GM20431 (cell line): ENCODE results near the gene RASSF3.

Experiments used
- in situ Hi-C: fragments of 300-500 bp; cut with MseI, MboI; formaldehyde crosslinking; loops from one replicate; pipeline ENCODE4 v1.15.0; 2020; ENCODE audit warnings: low sequenced_read_pairs; ENCODE audit not compliant: unreplicated experiment

RASSF3 gene

DNA sequence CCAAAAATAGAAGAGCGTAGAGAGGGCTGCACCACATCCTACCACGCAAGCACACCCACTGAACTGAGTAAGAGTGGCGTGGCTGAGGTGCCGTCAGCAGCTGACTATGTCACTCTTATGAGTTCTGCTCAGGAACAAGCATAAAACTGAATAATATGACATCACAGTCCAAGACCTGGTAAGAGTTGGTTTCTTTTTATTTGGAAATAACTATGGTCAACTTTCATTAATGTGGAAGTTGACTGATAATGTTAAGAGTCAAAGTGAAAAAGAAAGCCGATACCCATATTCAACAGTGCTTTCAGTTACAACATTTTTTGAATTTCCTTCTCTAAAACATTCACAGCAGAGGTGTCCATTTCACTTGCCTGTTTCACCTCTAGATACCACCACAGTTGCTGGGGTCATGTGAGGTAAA is 104.3 kb downstream of the RASSF3 start:
- in situ Hi-C loops = no loop called here

DNA sequence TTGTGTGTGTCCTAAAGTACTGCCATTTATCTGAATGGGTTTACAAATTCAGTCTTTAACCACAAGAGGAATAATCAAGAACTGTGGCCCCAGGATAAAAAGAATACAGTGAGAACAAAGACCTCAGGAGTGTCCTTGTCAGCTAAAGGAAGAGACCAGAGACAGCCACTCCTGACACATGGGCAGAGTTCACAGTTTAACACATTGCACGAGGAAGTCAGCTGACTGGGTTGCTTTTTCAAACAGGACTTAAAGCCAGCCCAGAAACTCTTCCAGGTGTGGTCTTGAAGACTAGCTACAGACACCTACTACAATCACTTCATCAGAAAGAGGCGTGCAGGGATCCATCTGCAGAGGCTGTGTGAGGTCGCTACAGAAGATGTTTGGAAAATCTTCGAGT is 106.1 kb downstream of the RASSF3 start:
- in situ Hi-C loops = no loop called here

DNA sequence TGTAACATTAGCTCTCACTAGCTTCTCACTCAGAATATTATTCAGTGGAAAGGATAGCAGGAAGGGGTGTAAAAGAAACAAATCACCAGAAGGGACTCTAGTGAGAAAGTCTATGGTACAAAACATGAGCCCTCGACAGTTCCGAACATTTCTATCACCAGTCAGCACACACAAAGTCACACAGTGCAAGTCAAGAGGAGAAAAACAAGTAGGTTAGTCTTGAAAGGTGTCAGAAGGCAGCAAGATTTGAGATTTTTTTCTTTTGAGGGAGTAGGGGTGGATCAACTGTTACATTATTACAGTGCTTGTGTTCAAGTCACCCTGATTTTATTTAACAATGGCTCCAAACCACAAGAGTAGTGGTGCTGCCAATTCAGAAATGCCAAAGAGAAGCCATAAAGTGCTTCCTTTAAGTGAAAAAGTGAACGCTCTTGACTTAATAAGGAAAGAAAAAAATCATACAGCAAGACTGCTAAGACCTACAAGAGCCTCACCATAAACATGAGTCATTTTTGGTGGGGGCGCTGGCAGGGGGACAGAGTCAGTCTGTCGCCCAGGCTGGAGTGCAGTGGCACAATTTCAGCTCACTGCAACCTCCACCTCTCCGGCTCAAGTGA is 106.7 kb downstream of the RASSF3 start:
- in situ Hi-C loops = no loop called here

DNA sequence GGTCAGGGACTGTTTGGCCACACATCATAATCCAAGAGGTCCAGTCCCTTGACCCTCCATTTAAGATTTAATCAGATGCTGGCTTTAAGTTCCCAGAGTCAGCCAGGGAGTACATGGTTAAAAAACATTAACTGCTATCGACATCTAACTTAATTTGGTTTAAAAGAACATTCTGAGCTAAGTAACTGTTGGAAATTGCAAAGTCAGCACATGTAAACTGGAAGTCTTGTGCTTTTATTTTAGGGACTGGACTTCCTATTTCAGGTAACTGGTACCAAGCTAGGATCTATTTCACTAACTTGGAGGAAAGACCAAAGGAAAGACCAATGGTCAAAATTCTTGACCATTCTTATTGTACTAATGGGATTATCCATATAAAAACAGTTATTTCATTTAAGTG is 108.4 kb downstream of the RASSF3 start:
- in situ Hi-C loops = no loop called here

DNA sequence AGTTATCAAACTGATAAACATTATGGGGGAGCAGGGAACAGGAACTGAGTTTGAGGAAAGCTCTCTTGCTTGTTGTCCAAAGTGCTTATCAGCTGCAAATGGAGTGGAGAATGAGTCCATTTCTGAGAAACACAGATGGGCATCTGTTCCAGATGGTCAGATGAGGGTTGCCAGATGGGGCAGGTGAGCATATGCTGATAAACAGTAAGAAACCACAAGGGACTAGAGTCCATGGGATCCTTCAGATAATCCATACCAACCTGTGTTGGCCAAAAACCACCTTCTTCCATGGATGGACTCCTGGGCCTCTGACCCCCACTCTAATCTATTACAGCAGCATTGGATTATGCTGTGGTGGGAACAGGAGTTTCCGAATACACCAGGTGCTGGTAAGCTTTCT is 110.6 kb downstream of the RASSF3 start:
- in situ Hi-C loops = no loop called here

DNA sequence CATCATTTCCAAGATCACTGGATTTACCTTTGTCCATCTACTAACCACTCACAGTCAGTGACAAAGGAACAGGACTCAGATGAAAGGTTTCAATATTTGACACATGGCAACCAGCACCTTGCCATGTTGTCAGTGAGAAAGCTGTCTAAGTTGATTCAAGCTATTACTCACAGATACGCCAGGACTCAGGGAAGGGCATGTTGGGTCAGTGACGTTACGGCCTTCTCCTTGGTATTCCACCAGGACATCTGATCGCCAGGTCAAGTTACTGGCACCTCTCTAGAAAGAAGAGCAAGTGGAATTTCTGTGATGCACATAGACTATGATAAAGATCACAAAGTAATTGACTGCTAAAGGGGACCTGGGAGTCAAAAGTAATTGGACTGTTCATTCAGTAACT is 112.5 kb downstream of the RASSF3 start:
- in situ Hi-C loops = no loop called here

DNA sequence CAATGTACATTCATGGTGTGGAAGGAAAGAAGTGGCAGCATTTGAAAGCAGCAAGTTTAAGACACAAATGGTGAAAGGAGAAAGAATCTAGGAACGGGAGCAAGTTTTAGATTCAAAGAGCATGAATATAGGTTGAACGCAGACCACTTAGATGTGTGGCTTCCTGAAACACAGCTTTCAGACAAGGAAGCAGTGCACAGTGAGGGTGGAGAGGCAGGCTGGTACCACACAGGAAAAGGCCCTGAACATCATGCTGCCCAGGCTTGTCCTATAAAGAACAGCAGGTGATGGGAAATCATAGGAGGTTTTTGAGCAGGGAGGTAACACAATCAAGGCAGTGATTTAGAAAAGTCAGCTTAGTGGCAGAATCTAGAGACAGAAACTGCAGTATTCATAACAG is 113.3 kb downstream of the RASSF3 start:
- in situ Hi-C loops = no loop called here

DNA sequence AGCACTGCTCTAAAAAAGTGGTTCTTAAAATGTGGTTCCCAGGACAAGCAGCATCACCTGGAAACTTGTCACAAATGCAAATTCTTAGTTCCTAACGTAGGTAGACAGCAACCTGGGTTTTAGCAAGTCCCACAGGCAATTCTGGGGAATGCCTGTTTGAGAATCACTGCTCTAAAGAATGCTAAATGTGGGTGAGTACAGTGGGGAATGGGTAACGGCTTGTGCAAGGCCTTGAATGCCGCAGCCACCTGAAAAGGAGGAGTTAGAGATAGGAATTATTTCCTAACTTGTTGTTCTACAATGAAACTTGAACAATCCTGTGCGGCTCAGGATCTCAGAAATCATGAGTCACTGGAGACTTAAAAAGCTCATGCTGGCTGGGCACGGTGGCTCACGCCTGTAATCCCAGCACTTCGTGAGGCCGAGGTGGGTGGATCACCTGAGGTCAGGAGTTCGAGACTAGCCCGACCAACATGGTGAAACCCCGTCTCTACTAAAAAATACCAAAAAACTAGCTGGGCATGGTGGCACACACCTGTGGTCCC is 114.0 kb downstream of the RASSF3 start:
- in situ Hi-C loops = no loop called here

DNA sequence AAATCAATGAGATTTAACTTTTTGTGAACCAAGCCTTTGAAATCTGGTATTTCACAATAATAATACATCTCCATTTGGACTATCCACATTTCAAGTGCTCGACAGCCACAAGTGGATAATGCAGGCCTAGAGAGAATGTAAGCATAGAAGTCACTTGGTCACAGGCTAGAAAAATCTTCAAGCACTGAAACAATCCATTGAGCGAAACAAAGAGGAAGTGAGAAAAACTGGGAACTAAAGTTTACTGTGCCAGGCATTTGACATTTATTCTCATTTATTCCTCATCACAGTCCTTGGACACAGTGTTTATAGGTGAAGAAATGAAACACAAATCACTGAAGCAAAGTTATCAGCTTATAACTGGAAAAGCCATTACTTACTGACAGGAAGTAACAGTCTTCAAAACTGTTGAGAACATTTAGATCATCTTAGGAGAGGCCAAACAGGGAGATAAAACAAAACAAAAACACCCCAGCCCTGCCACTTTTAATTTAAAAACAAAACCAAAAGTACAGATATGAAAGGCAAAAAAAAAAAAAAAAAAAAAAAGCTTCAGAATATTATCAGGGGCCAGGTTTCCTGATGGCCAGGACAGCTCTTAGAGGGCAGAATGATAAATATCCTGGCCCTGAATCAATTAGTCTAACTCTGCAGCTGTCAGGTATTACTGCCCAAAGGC is 119.8 kb downstream of the RASSF3 start:
- in situ Hi-C loops = no loop called here

DNA sequence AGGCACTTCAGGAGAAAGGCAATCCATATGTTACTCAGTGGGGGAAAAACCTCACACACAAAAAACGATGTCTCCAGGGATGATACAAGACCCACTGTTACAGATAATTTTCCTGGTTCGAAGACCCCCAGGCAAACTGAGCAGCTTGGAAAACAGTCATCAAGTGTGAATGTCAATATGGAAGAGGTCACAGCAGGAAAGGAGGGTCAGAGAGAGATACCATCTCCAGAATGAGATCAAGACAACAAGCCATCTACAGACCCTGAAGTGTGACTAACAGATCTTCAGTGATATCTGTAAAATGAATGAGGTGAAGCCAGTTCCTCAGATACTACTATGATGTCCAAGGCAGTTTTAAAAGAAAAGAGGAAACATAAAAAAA is 120.3 kb downstream of the RASSF3 start:
- in situ Hi-C loops = no loop called here

DNA sequence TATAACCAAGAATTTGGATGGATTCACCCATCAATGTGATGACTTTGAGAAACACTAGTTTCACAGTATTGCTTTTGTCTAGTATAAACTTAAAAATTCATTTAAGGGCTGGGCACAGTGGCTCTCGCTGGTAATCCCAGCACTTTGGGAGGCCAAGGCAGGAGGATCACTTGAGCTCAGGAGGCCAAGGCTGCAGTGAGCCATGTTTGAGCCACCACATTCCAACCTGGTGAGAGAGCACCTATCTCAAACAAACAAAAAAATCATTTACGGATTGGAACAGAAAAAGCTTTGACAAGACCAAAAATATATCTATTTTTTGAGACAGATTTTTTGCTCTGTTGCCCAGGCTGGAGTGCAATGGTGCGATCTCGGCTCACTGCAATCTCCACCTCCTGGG is 121.4 kb downstream of the RASSF3 start:
- in situ Hi-C loops = no loop called here

DNA sequence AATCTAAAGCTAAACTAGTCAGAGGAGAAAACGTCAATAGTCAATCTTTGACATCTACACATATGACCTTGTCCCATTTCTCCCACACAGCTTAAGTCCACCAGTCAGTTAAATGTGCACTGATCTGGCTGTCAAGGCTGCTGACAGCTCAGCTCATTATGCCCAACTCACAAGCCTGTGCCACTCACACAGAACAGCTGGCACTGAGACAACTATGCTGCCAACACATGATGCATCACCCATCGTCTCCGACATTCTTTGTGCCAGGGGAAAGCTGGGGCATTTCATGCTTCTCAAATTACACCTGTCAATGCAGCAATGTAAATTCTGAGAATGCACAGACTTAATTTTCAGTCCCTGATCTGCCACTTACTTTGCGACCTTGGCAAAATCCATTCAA is 123.6 kb downstream of the RASSF3 start:
- in situ Hi-C loops = no loop called here

DNA sequence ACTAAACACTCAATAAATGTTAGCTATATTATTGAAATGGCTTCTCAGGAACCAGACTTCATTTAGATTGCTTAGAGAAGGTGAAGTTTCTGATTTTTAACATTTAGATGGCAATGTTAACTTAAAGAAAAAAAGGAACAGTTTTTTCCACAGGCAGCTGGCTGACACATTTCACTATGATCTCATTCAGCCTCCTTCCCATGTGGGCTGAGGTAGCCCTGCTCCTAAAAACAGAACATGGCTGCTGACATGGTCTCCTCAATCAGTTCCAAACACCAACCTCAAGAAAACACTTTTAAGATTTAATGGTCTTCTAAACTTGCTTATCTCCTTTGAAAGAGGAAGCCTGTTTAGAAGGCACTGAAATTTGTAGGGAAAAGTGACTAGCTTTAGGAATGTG is 125.1 kb downstream of the RASSF3 start:
- in situ Hi-C loops = no loop called here

DNA sequence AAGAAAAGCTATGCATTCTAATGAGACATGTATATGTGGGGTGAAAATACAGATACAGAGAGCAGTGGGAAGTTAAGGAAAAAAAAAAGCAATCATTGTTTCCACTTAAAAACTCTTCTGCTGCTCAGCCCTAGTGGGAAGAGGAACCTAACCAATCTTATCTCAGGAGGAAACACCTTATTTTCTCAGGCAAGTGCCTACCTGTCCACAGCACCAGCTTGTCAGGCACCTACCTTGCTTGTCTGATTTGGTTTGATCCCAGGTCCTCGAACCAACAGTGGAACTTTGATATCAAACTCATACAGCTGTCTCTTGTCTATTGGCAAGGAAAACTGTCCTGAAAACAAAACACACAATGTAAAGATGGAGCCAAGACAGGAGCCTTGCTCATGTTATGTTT is 126.5 kb downstream of the RASSF3 start:
- in situ Hi-C loops = no loop called here

DNA sequence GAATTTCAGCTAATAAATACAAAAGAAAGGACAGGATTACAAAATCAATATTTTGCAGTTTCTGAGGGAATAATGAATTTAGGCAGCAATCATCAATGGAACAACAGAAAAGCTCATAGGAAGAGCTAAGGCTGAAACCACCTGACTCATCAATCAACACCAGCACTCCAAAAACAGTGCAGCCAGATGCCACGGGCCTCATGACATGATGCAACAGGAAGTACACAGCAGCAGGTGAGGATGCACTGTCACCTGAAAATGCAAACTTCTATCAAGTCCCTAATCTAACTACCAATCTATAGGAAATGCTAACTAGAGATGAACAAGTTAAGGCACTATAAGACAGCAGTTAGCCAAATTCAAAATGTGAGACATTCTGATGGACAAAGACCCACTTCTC is 127.2 kb downstream of the RASSF3 start:
- in situ Hi-C loops = no loop called here

DNA sequence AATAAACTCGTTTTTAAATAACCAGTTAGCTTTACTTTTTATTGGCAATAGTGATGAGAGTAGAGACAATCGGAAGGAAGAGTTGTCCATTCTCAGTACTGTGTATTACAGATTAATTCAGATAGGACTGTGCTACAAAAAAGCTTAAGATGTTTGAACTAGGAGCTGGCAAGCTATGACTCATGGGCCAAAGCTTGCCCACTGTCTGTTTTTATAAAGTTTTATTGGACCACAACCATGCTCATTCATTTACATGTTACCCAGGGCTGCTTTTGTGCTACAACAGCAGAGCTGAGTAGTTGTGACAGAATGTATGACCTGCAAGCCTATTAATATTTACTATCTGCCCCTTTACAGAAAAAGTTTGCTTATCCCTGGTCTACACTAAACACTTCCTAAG is 129.5 kb downstream of the RASSF3 start:
- in situ Hi-C loops = no loop called here

DNA sequence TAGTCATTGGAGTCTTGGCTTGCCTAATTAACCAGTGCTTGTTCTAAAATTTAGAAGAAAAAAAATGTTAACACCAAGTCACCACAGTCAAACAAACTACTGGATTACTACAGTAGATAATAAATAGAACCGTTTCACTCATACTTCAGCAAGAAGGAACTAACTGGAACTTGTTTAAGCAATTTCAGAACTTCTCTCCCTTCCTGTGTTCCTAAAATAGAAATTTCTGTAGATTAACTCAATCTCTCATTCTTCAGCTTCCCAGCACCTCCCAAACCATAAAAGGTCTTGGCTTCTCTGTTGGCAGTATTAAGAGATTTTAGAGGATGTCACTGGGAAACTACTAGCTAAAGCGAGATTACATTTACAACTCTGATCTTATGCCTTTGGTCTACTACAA is 130.4 kb downstream of the RASSF3 start:
- in situ Hi-C loops = no loop called here

DNA sequence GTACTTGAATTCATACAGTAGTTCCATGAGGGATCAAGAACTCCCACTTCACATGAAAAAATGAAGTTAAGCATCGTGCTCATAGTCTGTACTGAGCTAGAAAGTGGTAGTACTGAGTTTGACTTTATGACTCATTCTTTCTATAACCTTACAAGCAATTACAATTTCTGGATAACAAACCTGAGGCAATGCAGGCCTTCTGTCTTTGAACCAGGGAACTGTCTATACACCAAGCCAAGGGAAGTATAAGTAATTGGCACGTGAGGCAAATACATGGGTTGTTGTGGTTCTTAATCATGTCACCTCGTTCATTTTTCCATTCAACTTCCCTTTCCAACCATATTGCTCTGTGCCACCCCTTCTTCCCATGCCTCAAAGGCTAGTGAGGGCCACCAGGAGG is 132.1 kb downstream of the RASSF3 start:
- in situ Hi-C loops = no loop called here

DNA sequence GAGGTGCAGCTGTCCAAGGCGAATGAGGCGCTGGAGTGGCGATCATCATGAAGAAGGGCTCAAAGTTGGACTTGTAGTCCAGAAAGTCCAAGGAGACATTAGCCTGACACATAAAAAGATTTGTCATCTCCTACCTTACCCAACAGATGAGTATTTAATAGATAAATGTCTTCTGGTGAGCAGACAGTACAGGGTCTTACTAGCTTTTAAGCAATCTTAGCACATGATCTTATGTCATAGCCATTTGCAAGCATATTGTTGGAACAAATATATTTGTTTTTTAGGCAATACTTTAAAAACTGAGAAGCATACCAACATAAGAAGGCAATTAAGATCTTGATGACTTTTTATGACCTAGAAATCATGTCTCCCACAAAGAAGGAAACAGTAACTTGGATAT is 132.9 kb downstream of the RASSF3 start:
- in situ Hi-C loops = no loop called here

DNA sequence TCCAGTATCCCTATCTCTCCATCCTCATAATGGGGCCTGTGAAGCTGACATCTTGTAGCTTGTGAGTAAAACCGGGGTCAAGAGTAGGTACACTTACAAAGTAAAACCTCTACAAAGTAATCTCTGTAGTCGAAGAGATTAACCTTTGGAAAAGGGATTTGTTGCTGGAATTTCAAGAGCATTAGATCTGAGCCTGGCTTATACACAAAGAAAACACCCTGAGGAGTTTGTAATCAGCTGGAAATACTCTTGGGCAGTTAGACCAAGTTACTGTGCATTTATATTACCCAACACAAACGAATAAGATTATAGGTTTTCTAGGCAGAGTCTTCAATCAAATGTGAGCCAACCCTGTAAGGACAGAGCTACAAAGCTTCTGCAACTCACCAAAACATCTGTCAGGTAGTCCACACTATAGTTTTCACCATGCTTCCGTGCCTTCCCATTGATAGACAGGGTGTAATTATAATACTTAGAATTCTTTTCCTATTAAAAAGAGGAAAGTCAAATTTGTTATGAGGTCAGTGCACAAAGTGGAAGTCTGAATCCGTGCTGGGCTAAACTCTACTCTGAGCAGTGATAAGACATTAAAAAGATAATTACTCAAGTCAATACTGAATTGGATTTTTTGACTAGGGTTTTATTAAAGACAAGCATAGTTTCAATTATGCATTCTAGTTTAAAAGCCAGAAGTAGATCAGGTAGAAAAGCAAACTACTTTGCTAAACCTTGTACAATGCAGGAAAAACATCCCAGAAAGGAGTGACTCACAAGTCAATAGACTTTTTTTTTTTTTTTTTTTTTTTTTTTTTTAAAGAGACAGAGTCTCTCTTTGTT is 134.3 kb downstream of the RASSF3 start:
- in situ Hi-C loops = no loop called here

DNA sequence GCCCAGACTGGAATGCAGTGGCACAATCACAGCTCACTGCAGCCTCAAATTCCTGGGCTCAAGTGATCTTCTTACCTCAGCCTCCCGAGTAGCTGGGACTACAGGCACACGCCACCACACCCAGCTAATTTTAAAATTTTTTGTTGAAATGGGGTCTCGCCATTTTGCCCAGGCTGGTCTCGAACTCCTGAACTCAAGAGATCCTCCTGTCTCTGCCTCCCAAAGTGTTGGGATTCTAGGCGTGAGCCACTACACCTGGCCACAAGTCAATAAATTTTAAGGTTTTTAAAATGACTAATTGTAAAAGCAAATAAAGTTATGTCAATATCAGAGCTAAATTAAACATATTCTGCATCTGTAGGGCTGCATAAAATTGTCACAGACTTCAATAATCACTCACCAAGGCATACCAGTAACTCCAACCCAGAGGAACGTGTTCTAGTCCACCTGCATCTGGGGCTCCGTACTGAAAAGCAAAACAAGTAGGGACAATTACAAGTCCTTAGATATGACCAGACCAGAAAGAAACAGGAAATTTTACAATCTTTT is 135.0 kb downstream of the RASSF3 start:
- in situ Hi-C loops = no loop called here
